Measurements from ENCODE around the gene LMOD2. TPM values are rescaled to one million over a fixed set of nuclear protein-coding genes. Genes with fewer than 3 reads are reported as not detected.

Gene LMOD2
- total RNA-seq, 1 experiment from 2014 or later, result not detected

DNA sequence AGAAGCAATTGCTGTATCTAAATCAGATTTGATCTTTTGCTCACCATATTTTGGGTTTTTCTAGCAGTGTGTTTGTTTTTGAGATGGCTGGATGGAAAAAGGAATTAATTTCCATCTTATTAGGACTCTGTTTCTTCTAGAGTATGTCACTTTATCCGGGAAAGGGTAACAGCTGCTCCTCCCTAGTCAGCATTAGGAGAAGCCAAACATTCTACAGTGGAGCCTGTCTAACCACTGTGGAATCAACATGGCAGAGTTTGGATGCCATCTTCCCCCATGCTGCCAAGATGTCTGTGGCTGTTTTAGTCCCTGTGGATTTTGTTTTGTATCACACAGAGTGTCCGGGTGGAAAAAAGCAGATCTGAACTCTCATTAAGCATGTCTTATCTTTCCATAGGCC, 16.0 kb upstream of the LMOD2 start:
- Histone ChIP-seq H4K20me1 (ENCODE audit: low read length) (no peaks in the 10 kb centered on the region), H3K4me3 (ENCODE audit: low read length) (no peak overlapping the region), H3K36me3 (ENCODE audit: low read depth, low read length) (no peaks in the 10 kb centered on the region), H3K27ac (ENCODE audit: low read length) (no peak overlapping the region), H2AFZ (ENCODE audit: low read length) (no peak overlapping the region), H3K9me2 (replicated peaks; ENCODE audit: low read length) (no peaks in the 10 kb centered on the region), H3K4me1 (ENCODE audit: insufficient read depth, low read length) (peaks cover 19% of the 10 kb centered on the region), H3K9ac (ENCODE audit: low read length) (no peak overlapping the region), H3K27me3 (ENCODE audit: low read length) (no peaks in the 10 kb centered on the region), H3K79me2 (ENCODE audit: low read length) (no peaks in the 10 kb centered on the region), H3K4me2 (ENCODE audit: low read length) (no peak overlapping the region), H3K9me3 (ENCODE audit: low read length) (no peaks in the 10 kb centered on the region), H3F3A (ENCODE audit: low read length, unreplicated experiment) (no peaks in the 10 kb centered on the region)
- intact Hi-C loops (cut with micrococcal nuclease), result loop anchor here (5.0 kb wide), 1 partner anchor 57 kb away; no protein-coding TSS in a partner anchor
- TF ChIP-seq EZH2 (IDR thresholded peaks at IDR 0.05; ENCODE audit: low read length, unreplicated experiment), result no peak
- TF ChIP-seq EZH2phosphoT487 (IDR thresholded peaks at IDR 0.05; ENCODE audit: borderline replicate concordance, low read length), result no peak
- TF ChIP-seq, protein P1, sequence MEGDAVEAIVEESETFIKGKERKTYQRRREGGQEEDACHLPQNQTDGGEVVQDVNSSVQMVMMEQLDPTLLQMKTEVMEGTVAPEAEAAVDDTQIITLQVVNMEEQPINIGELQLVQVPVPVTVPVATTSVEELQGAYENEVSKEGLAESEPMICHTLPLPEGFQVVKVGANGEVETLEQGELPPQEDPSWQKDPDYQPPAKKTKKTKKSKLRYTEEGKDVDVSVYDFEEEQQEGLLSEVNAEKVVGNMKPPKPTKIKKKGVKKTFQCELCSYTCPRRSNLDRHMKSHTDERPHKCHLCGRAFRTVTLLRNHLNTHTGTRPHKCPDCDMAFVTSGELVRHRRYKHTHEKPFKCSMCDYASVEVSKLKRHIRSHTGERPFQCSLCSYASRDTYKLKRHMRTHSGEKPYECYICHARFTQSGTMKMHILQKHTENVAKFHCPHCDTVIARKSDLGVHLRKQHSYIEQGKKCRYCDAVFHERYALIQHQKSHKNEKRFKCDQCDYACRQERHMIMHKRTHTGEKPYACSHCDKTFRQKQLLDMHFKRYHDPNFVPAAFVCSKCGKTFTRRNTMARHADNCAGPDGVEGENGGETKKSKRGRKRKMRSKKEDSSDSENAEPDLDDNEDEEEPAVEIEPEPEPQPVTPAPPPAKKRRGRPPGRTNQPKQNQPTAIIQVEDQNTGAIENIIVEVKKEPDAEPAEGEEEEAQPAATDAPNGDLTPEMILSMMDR (conservative IDR thresholded peaks at IDR 0.05; ENCODE audit: low read depth, low read length), result no peak
- POLR2A ChIA-PET (ENCODE audit: unreplicated experiment), result no interaction called here
- ATAC-seq, result no peak
- no peak for DNase-seq
- CTCF ChIA-PET, result no interaction called here
- no TSS peak for BruUV-seq (replicated peaks)

DNA sequence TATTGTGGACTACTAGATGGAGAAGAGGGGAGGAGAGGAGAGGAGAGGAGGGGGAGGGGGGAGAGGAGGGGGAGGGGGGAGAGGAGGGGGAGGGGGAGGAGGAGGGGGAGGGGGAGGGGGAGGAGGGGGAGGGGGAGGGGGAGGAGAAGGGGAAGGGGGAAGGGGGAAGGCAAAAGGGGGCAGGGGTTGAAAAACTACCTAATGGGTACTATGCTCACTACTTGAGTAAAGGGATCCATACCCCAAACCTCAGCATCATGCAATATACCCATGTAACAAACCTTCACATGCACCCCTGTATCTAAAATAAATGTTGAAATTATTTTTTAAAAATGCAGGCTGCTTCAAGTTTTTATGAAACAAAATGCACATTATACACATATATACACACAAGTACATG, 15.1 kb upstream of the LMOD2 start:
- no peaks in the 10 kb centered on the region for H3K36me3 ChIP-seq (ENCODE audit: low read depth, low read length)
- H3K9me2 ChIP-seq (replicated peaks; ENCODE audit: low read length), result no peaks in the 10 kb centered on the region
- H3K9ac ChIP-seq (ENCODE audit: low read length), result no peak overlapping the region
- H3F3A ChIP-seq (ENCODE audit: low read length, unreplicated experiment), result no peaks in the 10 kb centered on the region
- no peak for DNase-seq
- H3K4me1 ChIP-seq (ENCODE audit: insufficient read depth, low read length), result peaks cover 19% of the 10 kb centered on the region
- no peak overlapping the region for H2AFZ ChIP-seq (ENCODE audit: low read length)
- CTCF ChIA-PET, result no interaction called here
- no peak overlapping the region for H3K4me3 ChIP-seq (ENCODE audit: low read length)
- H3K9me3 ChIP-seq (ENCODE audit: low read length), result no peaks in the 10 kb centered on the region
- no TSS peak for BruUV-seq (replicated peaks)
- POLR2A ChIA-PET (ENCODE audit: unreplicated experiment), result no interaction called here
- H3K27ac ChIP-seq (ENCODE audit: low read length), result no peak overlapping the region
- no peaks in the 10 kb centered on the region for H4K20me1 ChIP-seq (ENCODE audit: low read length)
- TF ChIP-seq EZH2phosphoT487 (IDR thresholded peaks at IDR 0.05; ENCODE audit: borderline replicate concordance, low read length), result no peak
- TF ChIP-seq EZH2 (IDR thresholded peaks at IDR 0.05; ENCODE audit: low read length, unreplicated experiment), result no peak
- TF ChIP-seq, protein P1 (conservative IDR thresholded peaks at IDR 0.05; ENCODE audit: low read depth, low read length), result no peak
- no peaks in the 10 kb centered on the region for H3K27me3 ChIP-seq (ENCODE audit: low read length)
- H3K4me2 ChIP-seq (ENCODE audit: low read length), result no peak overlapping the region
- intact Hi-C loops (cut with micrococcal nuclease), result no loop called here
- ATAC-seq, result no peak
- H3K79me2 ChIP-seq (ENCODE audit: low read length), result no peaks in the 10 kb centered on the region

DNA sequence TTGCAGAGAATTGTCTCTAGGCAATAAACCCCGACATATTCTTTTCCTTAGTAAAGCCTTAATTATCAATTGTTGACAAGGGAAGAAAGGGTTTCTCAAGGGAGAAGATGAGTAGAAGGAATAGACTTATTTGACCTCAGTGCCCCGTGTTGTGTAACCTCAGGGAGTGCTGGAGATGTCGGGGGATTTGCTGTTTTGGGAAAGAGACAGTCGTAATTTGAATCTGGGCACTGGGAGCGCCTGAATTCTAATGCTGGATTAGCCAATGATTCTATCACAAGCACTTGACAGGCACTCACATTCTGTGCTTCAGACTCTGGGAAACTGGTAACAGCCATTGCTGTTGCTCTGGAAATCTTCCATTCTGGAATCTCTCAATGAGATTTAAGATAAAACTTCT, 13.8 kb upstream of the LMOD2 start:
- no peak overlapping the region for H3K27ac ChIP-seq (ENCODE audit: low read length)
- H3K9me2 ChIP-seq (replicated peaks; ENCODE audit: low read length), result no peaks in the 10 kb centered on the region
- no peaks in the 10 kb centered on the region for H3K36me3 ChIP-seq (ENCODE audit: low read depth, low read length)
- H3K9me3 ChIP-seq (ENCODE audit: low read length), result no peaks in the 10 kb centered on the region
- H3K4me3 ChIP-seq (ENCODE audit: low read length), result no peak overlapping the region
- no peak overlapping the region for H2AFZ ChIP-seq (ENCODE audit: low read length)
- no peak overlapping the region for H3K4me2 ChIP-seq (ENCODE audit: low read length)
- H3K9ac ChIP-seq (ENCODE audit: low read length), result no peak overlapping the region
- POLR2A ChIA-PET (ENCODE audit: unreplicated experiment), result no interaction called here
- no peak for DNase-seq
- H3K79me2 ChIP-seq (ENCODE audit: low read length), result no peaks in the 10 kb centered on the region
- no peak for ATAC-seq
- intact Hi-C loops (cut with micrococcal nuclease), result no loop called here
- CTCF ChIA-PET, result no interaction called here
- H3F3A ChIP-seq (ENCODE audit: low read length, unreplicated experiment), result no peaks in the 10 kb centered on the region
- no peaks in the 10 kb centered on the region for H4K20me1 ChIP-seq (ENCODE audit: low read length)
- peaks cover 22% of the 10 kb centered on the region for H3K4me1 ChIP-seq (ENCODE audit: insufficient read depth, low read length)
- no TSS peak for BruUV-seq (replicated peaks)
- H3K27me3 ChIP-seq (ENCODE audit: low read length), result no peaks in the 10 kb centered on the region
- TF ChIP-seq EZH2 (IDR thresholded peaks at IDR 0.05; ENCODE audit: low read length, unreplicated experiment) (no peak), EZH2phosphoT487 (IDR thresholded peaks at IDR 0.05; ENCODE audit: borderline replicate concordance, low read length) (no peak)
- TF ChIP-seq, protein P1 (conservative IDR thresholded peaks at IDR 0.05; ENCODE audit: low read depth, low read length), result no peak
